GM12865 (cell line): ENCODE measurements around the gene ZNF678.

Experiments used
- DNase-seq: peaks from one replicate; pipeline ENCODE4 v3.0.0; 2010; ENCODE audit warnings: low read depth
- H3K4me3 ChIP-seq: 2 replicates; pipeline ENCODE4 v1.5.1; 2011; ENCODE audit warnings: mild to moderate bottlenecking, low read depth, low read length, control low read depth
- CTCF ChIP-seq: IDR thresholded peaks from 2 replicates; pipeline ENCODE4 v1.5.1; 2011; ENCODE audit warnings: low read length, control low read depth, low read depth, inconsistent platforms; ENCODE audit not compliant: insufficient read depth; ENCODE audit errors: missing control alignments

ZNF678 gene

GRCh38 chr1:227632325-227632724 is 69.0 kb downstream of the ZNF678 start:
- no peak for DNase-seq
- no peak for TF ChIP-seq CTCF
- H3K4me3 ChIP-seq = no peak overlapping the region

- no peak for TF ChIP-seq CTCF
- no peak for DNase-seq
- no peak overlapping the region for H3K4me3 ChIP-seq
These were observed 72.2 kb downstream of the ZNF678 start for GRCh38 chr1:227635596-227635995.

GRCh38 chr1:227654431-227654830 is 91.1 kb downstream of the ZNF678 start:
- no peak for TF ChIP-seq CTCF
- H3K4me3 ChIP-seq = no peak overlapping the region

GRCh38 chr1:227654858-227655752 is 91.7 kb downstream of the ZNF678 start:
- TF ChIP-seq CTCF = no peak
- no peak for DNase-seq
- no peak overlapping the region for H3K4me3 ChIP-seq

More at GRCh38 chr1:227654431-227654830, 91.1 kb downstream of the ZNF678 start:
- DNase-seq = no peak

DNA sequence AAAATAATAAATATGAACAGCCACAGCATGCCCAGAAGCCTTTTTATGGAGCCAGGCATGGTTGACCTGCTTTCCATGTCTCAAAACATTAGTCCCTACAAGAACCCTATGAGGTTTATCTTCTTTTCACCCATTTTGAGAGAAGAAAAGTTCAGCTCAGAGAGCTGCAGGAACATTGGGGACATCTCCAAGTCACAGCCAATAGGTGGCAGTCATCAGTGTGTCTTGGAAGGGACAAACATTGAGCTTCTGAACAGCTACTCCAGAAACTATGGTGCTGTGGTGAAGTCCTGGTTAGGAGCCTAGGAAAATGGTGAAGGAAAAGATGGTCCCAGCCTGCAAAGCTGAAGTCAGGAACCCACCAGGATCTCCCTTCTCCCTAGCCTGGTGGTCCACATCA is 98.1 kb downstream of the ZNF678 start:
- no peak overlapping the region for H3K4me3 ChIP-seq
- TF ChIP-seq CTCF = no peak
- DNase-seq = no peak

DNA sequence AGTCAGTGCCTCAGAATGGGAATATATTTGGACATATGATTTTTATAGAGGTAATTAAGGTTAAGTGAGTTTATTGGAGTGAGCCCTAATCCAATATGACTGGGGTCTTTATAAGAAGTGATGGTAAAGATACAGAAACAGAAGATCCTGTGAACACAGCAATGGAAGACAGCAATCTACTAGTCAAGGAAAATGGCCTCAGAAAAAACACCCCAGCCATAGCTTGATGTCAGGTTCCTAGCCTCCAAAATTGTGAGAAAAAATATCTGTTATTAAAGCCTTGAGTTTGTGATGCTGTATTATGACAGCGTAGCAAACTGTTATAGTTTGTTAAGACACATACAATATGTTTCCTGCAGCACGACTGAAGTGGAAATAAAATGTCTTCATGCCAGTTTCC is 99.6 kb downstream of the ZNF678 start:
- DNase-seq = no peak
- no peak for TF ChIP-seq CTCF

GRCh38 chr1:227666286-227666685 is 102.9 kb downstream of the ZNF678 start:
- no peak for DNase-seq
- no peak for TF ChIP-seq CTCF
- no peak overlapping the region for H3K4me3 ChIP-seq

More for the DNA sequence above, 99.6 kb downstream of the ZNF678 start:
- H3K4me3 ChIP-seq = no peak overlapping the region
